Natural killer cell treated with Interleukin-12 subunit alpha and Interleukin-12 subunit beta and Interleukin-15 and Interleukin-18, amount 100 ng/mL, for 72 hours (primary cell): Measurements from ENCODE around the gene METAP1D. TPM values are rescaled to one million over a fixed set of nuclear protein-coding genes. Genes with fewer than 3 reads are reported as not detected.
"Not testable (repeated sequence)": the region's sequence is repeated elsewhere in the genome, so short reads cannot be mapped to it uniquely, and the experiment has no call there.

Experiments used
- ATAC-seq, 2 donors: fragments of 150-1000 bp; cut with Tn5 transposase in 1 of 2; sonication (Bioruptor Pico), chemical (Tn5 transposase) in 1 of 2; 2 replicates each; pipeline ENCODE4 v1.10.0; 2021
- DNase-seq: peaks from one replicate; pipeline ENCODE4 v3.0.0; 2022; ENCODE audit warnings: low spot score
- H3K27ac Mint-ChIP-seq, 2 donors: 1 replicate in 1 of 2; 2 replicates in 1 of 2; pipeline ENCODE4 v1.8.0; 2022; ENCODE audit warnings: mixed read lengths in 2 of 2, mild to moderate bottlenecking in 1 of 2, moderate library complexity in 1 of 2
- H3K27me3 Mint-ChIP-seq, 2 donors: 1 replicate in 1 of 2; 2 replicates in 1 of 2; pipeline ENCODE4 v1.8.0; 2022; ENCODE audit warnings: mixed read lengths in 2 of 2
- H3K36me3 Mint-ChIP-seq: one replicate; pipeline ENCODE4 v1.8.0; 2022; ENCODE audit warnings: mixed read lengths
- H3K4me1 Mint-ChIP-seq, 2 donors: 1 replicate in 1 of 2; 2 replicates in 1 of 2; pipeline ENCODE4 v1.8.0; 2022; ENCODE audit warnings: low read depth in 2 of 2, mixed read lengths in 2 of 2, mild to moderate bottlenecking in 1 of 2
- H3K4me3 Mint-ChIP-seq: one replicate; pipeline ENCODE4 v1.8.0; 2022; ENCODE audit warnings: mixed read lengths
- H3K9me3 Mint-ChIP-seq: 2 replicates; pipeline ENCODE4 v1.8.0; 2022; ENCODE audit warnings: mixed read lengths
- total RNA-seq, 2 donors: library from RNA; stranded (reverse); gene quantifications; one replicate each; pipeline ENCODE4 v1.2.3, GENCODE V29; 2022

METAP1D gene
- total RNA-seq, 2 donors from 2014 or later = 2.8 to 6.6 TPM

DNA sequence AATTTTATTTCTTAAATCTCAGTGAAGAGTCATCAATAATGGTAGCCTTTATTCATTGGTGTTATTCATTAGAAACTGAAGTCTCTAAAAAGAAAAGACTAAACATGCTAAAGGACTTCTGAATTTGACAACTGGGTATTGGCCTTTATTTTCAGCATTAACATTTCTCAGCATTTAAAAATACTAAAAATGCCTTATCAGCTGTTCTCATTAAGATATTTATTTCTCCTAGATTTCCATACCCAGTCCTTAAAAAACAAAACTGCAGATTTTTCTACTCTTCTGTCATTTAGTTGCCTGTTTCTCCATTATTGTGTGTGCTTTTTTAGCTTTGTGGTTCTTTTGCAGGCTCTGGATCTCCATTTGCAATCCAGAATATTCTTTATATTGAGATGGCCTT, 31.2 kb upstream of the METAP1D start:
- peaks cover 9% of the 10 kb centered on the region for H3K36me3 Mint-ChIP-seq
- no peaks in the 10 kb centered on the region for H3K9me3 Mint-ChIP-seq
- H3K27ac Mint-ChIP-seq = no peak overlapping the region
- ATAC-seq = no peak
- peaks cover 5 to 6% of the 10 kb centered on the region in 2 donors for H3K4me1 Mint-ChIP-seq
- no peak for DNase-seq
- no peak overlapping the region for H3K4me3 Mint-ChIP-seq
- H3K27me3 Mint-ChIP-seq = no peaks in the 10 kb centered on the region

DNA sequence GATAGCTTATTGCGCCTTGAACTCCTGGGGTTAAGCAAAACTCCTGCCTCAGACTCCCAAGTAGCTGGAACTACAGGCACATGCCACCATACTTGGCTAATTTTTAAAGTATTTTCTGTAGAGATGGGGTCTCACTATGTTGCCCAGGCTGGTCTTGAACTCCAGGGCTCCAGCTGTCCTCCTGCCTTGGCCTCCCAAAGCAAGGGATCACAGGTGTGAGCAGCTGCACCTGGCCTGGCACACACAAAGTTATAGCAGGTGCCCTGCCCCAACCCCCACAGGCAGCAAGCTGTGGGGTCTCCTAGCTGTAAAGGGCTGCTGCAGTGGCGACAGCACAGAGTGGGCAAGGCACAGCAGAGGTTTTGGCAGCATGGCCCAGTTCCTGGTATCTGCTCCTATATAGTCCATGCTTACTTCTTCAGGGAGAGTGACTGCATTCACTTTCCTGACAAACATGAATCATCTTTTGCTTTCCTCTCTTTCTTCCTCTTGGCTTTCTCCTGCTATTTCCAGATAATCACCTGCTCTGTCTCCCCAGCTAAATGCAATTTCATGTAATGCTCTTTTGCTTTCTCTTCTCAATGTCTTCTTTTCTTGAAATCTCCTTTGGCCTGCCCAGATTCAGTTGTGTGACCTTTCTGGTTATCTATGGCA, 27.3 kb upstream of the METAP1D start:
- no peaks in the 10 kb centered on the region for H3K9me3 Mint-ChIP-seq
- H3K4me1 Mint-ChIP-seq = peaks cover 6 to 10% of the 10 kb centered on the region in 2 donors
- H3K27me3 Mint-ChIP-seq = no peaks in the 10 kb centered on the region
- ATAC-seq = no peak
- H3K27ac Mint-ChIP-seq = no peak overlapping the region
- H3K4me3 Mint-ChIP-seq = no peak overlapping the region
- peaks cover 16% of the 10 kb centered on the region for H3K36me3 Mint-ChIP-seq
- DNase-seq = no peak

DNA sequence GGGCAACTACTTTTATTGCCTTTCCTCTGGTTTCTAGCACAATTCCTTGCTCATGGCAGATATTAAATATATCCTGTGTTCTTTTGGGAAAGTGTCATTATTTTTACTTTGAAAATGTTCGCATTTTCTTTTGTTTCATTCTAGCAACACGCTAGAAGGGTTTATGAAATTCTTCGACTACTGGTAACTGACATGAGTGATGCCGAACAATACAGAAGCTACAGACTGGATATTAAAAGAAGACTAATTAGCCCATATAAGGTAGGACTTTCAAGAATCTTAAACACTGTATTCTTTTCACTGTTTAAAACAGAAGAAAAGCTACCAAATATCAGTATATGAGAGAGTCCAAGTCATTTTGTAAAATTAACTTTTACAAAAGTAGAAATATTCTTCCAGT, 20.6 kb upstream of the METAP1D start:
- Mint-ChIP-seq H3K4me3 (no peak overlapping the region), H3K4me1 (peaks cover 0 to 4% of the 10 kb centered on the region in 2 donors), H3K27ac (no peak overlapping the region), H3K36me3 (peaks cover 29% of the 10 kb centered on the region), H3K27me3 (no peaks in the 10 kb centered on the region), H3K9me3 (no peaks in the 10 kb centered on the region)
- DNase-seq (no peak), ATAC-seq (no peak)

DNA sequence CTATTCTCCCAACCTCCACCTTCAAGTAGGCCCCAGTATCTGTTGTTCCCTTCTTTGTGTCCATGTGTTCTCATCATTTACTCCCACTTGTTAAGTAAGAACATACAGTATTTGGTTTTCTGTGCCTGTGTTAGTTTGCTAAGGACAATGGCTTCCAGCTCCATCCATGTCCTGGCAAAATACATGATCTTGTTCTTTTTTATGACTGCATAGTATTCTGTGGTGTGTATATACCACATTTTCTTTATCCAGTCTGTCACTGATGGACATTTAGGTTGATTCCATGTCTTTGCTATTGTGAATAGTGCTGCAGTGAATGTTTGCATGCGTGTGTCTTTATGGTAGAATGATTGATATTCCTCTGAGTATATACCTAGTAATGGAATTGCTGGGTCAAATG, 15.8 kb upstream of the METAP1D start:
- not testable (repeated sequence) for H3K4me3 Mint-ChIP-seq, H3K27ac Mint-ChIP-seq, H3K4me1 Mint-ChIP-seq, H3K9me3 Mint-ChIP-seq, H3K27me3 Mint-ChIP-seq, DNase-seq, ATAC-seq
- peaks cover 12% of the 10 kb centered on the region for H3K36me3 Mint-ChIP-seq

DNA sequence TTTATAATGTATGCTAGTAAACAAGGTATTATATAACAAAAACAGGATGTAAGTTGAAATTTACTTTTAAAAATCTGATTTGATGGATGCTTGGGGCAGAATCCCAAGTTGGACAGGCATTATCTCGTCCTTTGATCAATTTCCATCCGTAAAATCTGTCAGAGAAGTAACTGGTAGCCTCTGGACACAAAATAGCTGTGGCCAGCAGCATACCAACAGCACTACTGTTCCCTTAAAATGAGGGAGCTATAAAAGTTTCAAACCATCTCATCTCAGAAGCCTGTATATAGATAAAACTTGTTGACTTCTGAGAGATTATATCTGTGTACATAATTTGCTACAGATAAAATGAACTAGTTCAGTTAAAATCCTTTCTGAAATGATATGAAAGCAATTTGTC, 14.7 kb upstream of the METAP1D start:
- Mint-ChIP-seq H3K4me1 (no peaks in the 10 kb centered on the region), H3K4me3 (no peak overlapping the region), H3K36me3 (peaks cover 12% of the 10 kb centered on the region), H3K27ac (no peak overlapping the region), H3K27me3 (no peaks in the 10 kb centered on the region), H3K9me3 (no peaks in the 10 kb centered on the region)
- no peak for ATAC-seq
- no peak for DNase-seq

DNA sequence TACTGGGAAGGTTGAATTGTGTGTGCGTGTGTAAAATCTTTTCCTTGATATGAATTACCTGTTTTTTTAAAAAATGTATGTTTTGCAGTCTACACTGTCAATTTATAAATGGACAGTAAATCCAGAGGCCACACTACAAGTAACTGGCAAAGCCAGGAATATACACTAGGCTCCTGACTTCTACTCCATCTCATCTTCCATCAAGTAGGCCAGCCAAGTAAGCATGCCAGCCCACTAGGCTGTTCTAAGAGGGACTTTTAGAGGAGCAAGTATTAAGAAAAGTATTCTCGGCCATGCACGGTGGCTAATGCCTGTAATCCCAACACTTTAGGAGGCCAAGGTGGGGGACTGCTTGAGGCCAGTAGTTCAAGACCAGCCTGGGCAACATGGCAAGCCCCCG, 13.0 kb upstream of the METAP1D start:
- DNase-seq = no peak
- Mint-ChIP-seq H3K36me3 (peaks cover 12% of the 10 kb centered on the region), H3K9me3 (no peaks in the 10 kb centered on the region), H3K27ac (no peak overlapping the region), H3K27me3 (peaks cover 0 to 4% of the 10 kb centered on the region in 2 donors), H3K4me1 (no peaks in the 10 kb centered on the region), H3K4me3 (no peak overlapping the region)
- no peak for ATAC-seq

DNA sequence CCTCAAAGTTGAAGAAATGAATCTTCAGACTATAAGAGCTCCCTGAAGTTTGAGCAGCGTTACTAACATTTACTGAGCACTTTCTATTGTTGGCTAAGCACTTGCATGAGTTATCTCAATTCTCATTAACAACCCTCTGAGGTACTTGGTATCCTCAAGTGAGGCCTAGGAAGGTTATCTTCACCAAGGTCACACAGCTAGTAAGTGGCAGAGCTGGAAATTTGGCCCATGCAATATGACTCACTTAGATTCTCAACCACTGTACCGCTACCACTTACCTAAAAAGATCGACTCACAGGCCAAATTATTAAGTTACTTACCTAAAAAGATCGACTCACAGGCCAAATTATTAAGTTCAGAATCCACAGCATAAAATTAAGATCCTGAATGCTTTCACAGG, 8.7 kb upstream of the METAP1D start:
- Mint-ChIP-seq H3K36me3 (no peaks in the 10 kb centered on the region), H3K4me3 (no peak overlapping the region), H3K27me3 (peaks cover 11 to 15% of the 10 kb centered on the region in 2 donors), H3K27ac (no peak overlapping the region), H3K4me1 (no peaks in the 10 kb centered on the region), H3K9me3 (no peaks in the 10 kb centered on the region)
- no peak for ATAC-seq
- no peak for DNase-seq

DNA sequence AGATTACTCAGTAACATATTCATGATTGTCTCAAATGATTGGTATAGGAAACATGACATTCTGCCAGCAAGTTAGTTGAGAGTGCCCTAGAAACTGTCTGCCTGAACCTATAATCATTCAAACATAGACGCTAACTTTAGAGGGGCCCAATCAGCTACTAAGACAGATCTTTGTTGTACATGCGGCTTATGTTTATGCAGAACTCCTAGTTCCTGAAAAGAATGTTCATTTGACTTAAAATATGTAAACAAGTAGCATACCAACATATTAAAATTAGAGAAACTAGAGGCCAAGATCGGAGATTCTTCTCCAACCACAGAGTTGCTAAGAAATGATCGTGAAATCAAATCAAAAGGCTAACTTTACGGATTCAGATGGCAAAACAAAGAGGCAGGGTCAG, 4.2 kb upstream of the METAP1D start:
- no peak for ATAC-seq
- no peaks in the 10 kb centered on the region for H3K9me3 Mint-ChIP-seq
- H3K27ac Mint-ChIP-seq = no peak overlapping the region
- H3K27me3 Mint-ChIP-seq = peaks cover 11 to 23% of the 10 kb centered on the region in 2 donors
- peaks cover 8 to 9% of the 10 kb centered on the region in 2 donors for H3K4me1 Mint-ChIP-seq
- H3K4me3 Mint-ChIP-seq = no peak overlapping the region
- no peak for DNase-seq
- H3K36me3 Mint-ChIP-seq = no peaks in the 10 kb centered on the region

DNA sequence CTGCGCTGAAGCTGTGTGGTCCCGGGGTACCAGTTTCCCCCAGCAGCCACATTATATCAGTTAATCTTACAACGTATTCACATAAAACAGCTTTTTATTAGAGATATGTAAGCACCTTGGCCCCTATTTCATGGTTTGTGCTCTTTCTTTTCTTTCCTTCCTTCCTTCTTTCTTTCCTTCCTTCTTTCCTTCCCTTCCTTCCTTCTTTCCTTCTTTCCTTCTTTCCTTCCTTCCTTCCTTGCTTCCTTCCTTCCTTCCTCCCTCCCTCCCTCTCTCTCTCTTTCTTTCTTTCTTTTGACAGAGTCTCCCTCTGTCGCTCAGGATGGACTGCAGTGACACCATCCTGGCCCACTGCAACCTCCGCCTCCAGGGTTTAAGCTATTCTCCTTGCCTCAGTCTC, 3.7 kb upstream of the METAP1D start:
- no peak for DNase-seq
- Mint-ChIP-seq H3K36me3 (no peaks in the 10 kb centered on the region), H3K4me3 (no peak overlapping the region), H3K9me3 (no peaks in the 10 kb centered on the region), H3K4me1 (peaks cover 8 to 12% of the 10 kb centered on the region in 2 donors), H3K27ac (no peak overlapping the region), H3K27me3 (peaks cover 11 to 21% of the 10 kb centered on the region in 2 donors)
- no peak for ATAC-seq

DNA sequence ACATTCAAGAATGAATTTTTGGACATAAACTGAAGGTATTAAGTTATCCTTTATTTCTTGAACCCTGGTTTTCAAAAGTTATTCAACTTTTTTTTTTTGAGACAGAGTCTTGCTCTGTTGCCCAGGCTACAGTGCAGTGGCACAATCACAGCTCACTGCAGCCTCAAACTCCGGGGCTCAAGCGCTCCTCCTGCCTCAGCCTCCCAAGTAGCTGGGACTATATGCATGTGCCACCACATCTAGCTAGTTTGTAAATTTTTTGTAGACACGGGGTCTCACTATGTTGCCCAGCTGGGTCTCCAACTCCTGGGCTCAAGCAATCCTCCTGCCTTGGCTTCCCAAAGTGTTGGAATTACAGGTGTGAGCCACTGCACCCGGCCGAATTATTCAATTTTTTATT, 2.7 kb upstream of the METAP1D start:
- not testable (repeated sequence) for H3K4me3 Mint-ChIP-seq, ATAC-seq, DNase-seq, H3K36me3 Mint-ChIP-seq, H3K9me3 Mint-ChIP-seq, H3K27ac Mint-ChIP-seq
- H3K4me1 Mint-ChIP-seq = peaks cover 8 to 12% of the 10 kb centered on the region in 2 donors
- H3K27me3 Mint-ChIP-seq = peaks cover 11 to 19% of the 10 kb centered on the region in 2 donors

DNA sequence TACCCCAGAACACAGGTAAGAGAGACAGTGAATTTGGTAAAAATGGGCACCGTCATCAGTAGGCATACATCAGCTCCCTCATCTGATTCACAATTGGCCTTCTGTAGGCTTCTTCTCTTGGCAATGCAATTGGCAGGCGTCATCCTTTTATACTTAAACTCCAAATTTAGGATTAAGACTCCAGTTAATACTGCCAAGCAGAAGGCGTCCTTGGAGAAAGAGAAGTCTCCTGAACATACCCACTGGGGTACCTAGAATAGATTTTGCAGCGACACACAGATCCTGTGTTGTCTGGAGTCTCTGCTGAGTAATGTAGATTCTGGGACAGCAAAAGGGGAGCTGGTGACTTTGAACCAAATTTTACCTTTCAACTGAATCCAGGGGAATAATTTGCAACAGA, 592 bp upstream of the METAP1D start:
- no peaks in the 10 kb centered on the region for H3K9me3 Mint-ChIP-seq
- no peak for ATAC-seq
- no peaks in the 10 kb centered on the region for H3K36me3 Mint-ChIP-seq
- H3K27ac Mint-ChIP-seq = peak overlapping the region in 1 of 2 donors; percentile 78
- peaks cover 0 to 12% of the 10 kb centered on the region in 2 donors for H3K27me3 Mint-ChIP-seq
- H3K4me1 Mint-ChIP-seq = peaks cover 8 to 12% of the 10 kb centered on the region in 2 donors
- H3K4me3 Mint-ChIP-seq = peak overlapping the region; percentile 92
- no peak for DNase-seq

DNA sequence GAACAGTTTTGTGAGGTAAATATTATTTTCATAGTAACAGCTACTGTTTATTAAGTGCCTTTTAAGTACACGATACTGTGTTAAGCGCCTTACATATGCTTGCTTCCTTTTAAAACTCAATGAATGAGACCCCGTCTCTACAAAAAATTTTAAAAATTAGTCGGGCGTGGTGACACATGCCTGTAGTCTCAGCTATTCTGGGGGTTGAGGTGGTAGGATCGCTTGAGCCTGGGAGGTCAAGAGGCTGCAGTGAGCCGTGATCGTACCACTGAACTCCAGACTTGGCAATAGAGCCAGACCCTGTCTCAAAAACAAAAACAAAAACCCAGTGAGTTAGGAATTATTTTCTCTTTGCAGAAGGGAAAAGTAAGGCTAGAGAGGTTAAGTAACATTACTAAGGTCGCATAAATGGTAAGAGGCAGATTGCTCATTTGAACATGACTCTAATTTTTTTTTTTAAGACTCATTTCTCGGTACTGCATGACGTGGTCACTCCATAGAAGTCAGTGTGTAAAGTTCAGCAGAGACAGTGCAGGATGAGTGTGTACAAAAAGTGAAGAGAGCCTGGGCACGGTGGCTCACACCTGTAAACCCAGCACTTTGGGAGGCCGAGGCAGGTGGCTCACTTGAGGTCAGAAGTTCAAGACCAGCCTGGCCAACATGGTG, 1.1 kb downstream of the METAP1D start:
- H3K27ac Mint-ChIP-seq = peak overlapping the region; percentile 78 to 86
- H3K4me1 Mint-ChIP-seq = peaks cover 8 to 12% of the 10 kb centered on the region in 2 donors
- peak overlapping the region; percentile 92 for H3K4me3 Mint-ChIP-seq
- ATAC-seq = no peak
- H3K36me3 Mint-ChIP-seq = no peaks in the 10 kb centered on the region
- peaks cover 0 to 8% of the 10 kb centered on the region in 2 donors for H3K27me3 Mint-ChIP-seq
- H3K9me3 Mint-ChIP-seq = no peaks in the 10 kb centered on the region
- no peak for DNase-seq

DNA sequence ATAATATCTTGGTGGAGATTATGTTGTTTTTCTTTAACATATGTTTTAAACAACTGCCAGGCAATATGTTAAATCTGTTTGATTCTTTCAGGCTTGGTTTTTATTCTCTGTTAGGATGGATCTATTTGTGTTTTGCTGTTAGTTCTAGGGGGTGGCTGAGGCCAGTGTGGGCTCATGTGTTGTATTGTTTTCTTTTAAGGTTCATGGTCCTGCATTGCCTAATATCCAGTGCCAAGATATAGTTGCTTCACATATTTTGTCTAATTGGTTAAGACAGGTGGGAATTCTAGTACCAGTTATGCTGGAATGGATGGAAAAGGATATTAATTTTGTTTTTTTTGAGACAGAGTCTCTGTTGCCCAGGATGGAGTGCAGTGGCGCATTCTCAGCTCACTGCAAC, 7.6 kb downstream of the METAP1D start:
- no peaks in the 10 kb centered on the region for H3K36me3 Mint-ChIP-seq
- H3K4me3 Mint-ChIP-seq = no peak overlapping the region
- no peaks in the 10 kb centered on the region for H3K9me3 Mint-ChIP-seq
- H3K4me1 Mint-ChIP-seq = peaks cover 20 to 23% of the 10 kb centered on the region in 2 donors
- no peak for ATAC-seq
- no peak for DNase-seq
- H3K27ac Mint-ChIP-seq = no peak overlapping the region
- H3K27me3 Mint-ChIP-seq = peaks cover 0 to 2% of the 10 kb centered on the region in 2 donors

DNA sequence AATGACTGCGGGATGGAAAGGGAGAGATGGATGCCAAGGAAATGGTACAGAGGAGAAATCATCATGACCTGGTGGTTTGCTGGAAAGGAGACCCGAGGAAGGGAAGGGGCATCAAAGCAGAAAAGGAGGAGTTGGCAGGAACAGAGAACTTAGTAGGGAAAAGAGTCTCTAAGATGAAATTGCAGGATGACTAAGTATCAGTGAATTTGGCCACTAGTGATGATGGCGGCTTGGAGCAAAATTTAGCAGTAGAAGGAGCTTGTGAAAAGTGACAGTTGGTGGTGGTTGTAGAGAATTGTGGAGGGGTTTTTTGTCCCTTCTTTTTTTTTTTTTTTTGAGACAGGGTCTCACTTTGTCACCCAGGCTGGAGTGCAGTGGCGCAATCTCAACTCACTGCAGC, 10.1 kb downstream of the METAP1D start:
- H3K4me1 Mint-ChIP-seq = peaks cover 27 to 34% of the 10 kb centered on the region in 2 donors
- no peaks in the 10 kb centered on the region for H3K36me3 Mint-ChIP-seq
- H3K27ac Mint-ChIP-seq = no peak overlapping the region
- H3K9me3 Mint-ChIP-seq = no peaks in the 10 kb centered on the region
- no peak overlapping the region for H3K4me3 Mint-ChIP-seq
- H3K27me3 Mint-ChIP-seq = peaks cover 0 to 2% of the 10 kb centered on the region in 2 donors
- DNase-seq (no peak), ATAC-seq (no peak)
